ENCODE measurements around the gene ILRUN. TPM values are rescaled to one million over a fixed set of nuclear protein-coding genes. Genes with fewer than 3 reads are reported as not detected.
A peak's percentile ranks its signal among the peaks of the same experiment; 100 is the strongest.

Gene ILRUN
- total and polyA plus RNA-seq, 9 of the 15 experiments (the other 6 are each of a cell fraction or from before 2014, with no cell fraction given): 24.9 to 78.9 (median 53.4) TPM

- TF ChIP-seq, protein P1, sequence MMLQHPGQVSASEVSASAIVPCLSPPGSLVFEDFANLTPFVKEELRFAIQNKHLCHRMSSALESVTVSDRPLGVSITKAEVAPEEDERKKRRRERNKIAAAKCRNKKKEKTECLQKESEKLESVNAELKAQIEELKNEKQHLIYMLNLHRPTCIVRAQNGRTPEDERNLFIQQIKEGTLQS (IDR thresholded peaks at IDR 0.05): 0 out of 2 replicates have a peak, but pooled peaks have one; percentile 3
- TF ChIP-seq, protein P1 (CRISPR knock-in tag; conservative IDR thresholded peaks at IDR 0.05): no peak
- peak; percentile 63 for TF ChIP-seq NCOR1 (IDR thresholded peaks at IDR 0.05)
- TF ChIP-seq ILF3 (IDR thresholded peaks at IDR 0.05; ENCODE audit: borderline replicate concordance): peak; percentile 35; the same call in 1 of the 2 replicates
- no peak for TF ChIP-seq ZNF174 (CRISPR knock-in tag; IDR thresholded peaks at IDR 0.05)
- TF ChIP-seq ZNF586 (CRISPR knock-in tag; conservative IDR thresholded peaks at IDR 0.05): 0 out of 2 replicates have a peak, but pooled peaks have one; percentile 31
- TF ChIP-seq SRF (CRISPR knock-in tag; IDR thresholded peaks at IDR 0.05): no peak; a peak in 1 of 4 replicates
- peak in 1 of 2 experiments; percentile 60; a peak in 1 of 4 replicates for TF ChIP-seq NONO (IDR thresholded peaks at IDR 0.05; ENCODE audit: low read depth in 2 of 2, low read length in 1 of 2)
- TF ChIP-seq OTX1 (CRISPR knock-in tag; IDR thresholded peaks at IDR 0.05): no peak; the same call in 1 of the 2 replicates
- peak; percentile 53 for TF ChIP-seq FOSL1 (tag; conservative IDR thresholded peaks at IDR 0.05)
- TF ChIP-seq CBX3 (IDR thresholded peaks at IDR 0.05; ENCODE audit: borderline replicate concordance in 1 of 2, low read length in 2 of 2): 0 out of 3 replicates have a peak, but pooled peaks of 1 of the 2 experiments have one; percentile 45
- TF ChIP-seq, protein P2, sequence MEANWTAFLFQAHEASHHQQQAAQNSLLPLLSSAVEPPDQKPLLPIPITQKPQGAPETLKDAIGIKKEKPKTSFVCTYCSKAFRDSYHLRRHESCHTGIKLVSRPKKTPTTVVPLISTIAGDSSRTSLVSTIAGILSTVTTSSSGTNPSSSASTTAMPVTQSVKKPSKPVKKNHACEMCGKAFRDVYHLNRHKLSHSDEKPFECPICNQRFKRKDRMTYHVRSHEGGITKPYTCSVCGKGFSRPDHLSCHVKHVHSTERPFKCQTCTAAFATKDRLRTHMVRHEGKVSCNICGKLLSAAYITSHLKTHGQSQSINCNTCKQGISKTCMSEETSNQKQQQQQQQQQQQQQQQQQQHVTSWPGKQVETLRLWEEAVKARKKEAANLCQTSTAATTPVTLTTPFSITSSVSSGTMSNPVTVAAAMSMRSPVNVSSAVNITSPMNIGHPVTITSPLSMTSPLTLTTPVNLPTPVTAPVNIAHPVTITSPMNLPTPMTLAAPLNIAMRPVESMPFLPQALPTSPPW (CRISPR knock-in tag; IDR thresholded peaks at IDR 0.05): peak; percentile 50; the same call in 1 of the 2 replicates
- TF ChIP-seq RFX5 (IDR thresholded peaks at IDR 0.05; ENCODE audit: low read depth, low read length): no peak
- TF ChIP-seq ZNF449 (CRISPR knock-in tag; IDR thresholded peaks at IDR 0.05): peak; percentile 47; the same call in 1 of the 2 replicates
- no peak; the same call in 1 of the 2 replicates for TF ChIP-seq HDAC2 (IDR thresholded peaks at IDR 0.05)
- TF ChIP-seq MCM3 (IDR thresholded peaks at IDR 0.05): no peak
- TF ChIP-seq LEF1 (IDR thresholded peaks at IDR 0.05): no peak; the same call in 1 of the 2 replicates
- TF ChIP-seq RAD51 (IDR thresholded peaks at IDR 0.05; ENCODE audit: borderline replicate concordance, low read depth): no peak
- TF ChIP-seq, protein P3, sequence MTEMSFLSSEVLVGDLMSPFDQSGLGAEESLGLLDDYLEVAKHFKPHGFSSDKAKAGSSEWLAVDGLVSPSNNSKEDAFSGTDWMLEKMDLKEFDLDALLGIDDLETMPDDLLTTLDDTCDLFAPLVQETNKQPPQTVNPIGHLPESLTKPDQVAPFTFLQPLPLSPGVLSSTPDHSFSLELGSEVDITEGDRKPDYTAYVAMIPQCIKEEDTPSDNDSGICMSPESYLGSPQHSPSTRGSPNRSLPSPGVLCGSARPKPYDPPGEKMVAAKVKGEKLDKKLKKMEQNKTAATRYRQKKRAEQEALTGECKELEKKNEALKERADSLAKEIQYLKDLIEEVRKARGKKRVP (CRISPR knock-in tag; IDR thresholded peaks at IDR 0.05): peak; percentile 76; the same call in 1 of the 2 replicates
- no peak for TF ChIP-seq RHOXF2B (CRISPR knock-in tag; conservative IDR thresholded peaks at IDR 0.05)
- peak; percentile 68; the same call in 1 of the 2 replicates for TF ChIP-seq ZNF311 (CRISPR knock-in tag; IDR thresholded peaks at IDR 0.05)
- TF ChIP-seq HOXB6 (CRISPR knock-in tag; IDR thresholded peaks at IDR 0.05; ENCODE audit: borderline replicate concordance): no peak
- no peak for TF ChIP-seq USF2 (CRISPR knock-in tag; IDR thresholded peaks at IDR 0.05)
Observed at GRCh38 chr6:34664256-34664971, 32.2 kb downstream of the ILRUN start (continued).

Measured in K562 (cell line).